HG03045 (cell line): ENCODE data around the gene TSPAN4.

Experiments used
- ATAC-seq: cut with Tn5 transposase; IDR thresholded peaks from one replicate; pipeline ENCODE4 v1.9.1; 2021; ENCODE audit warnings: mild to moderate bottlenecking, moderate library complexity; ENCODE audit not compliant: unreplicated experiment

TSPAN4 gene

GRCh38 chr11:803770-804598 is 38.7 kb upstream of the TSPAN4 start:
- ATAC-seq = no peak

- ATAC-seq = no peak
Measured at GRCh38 chr11:804599-804964, 38.1 kb upstream of the TSPAN4 start.

- no peak for ATAC-seq
Measured at GRCh38 chr11:808427-809286, 34.0 kb upstream of the TSPAN4 start.

GRCh38 chr11:809287-810039 is 33.2 kb upstream of the TSPAN4 start, which contains the start of gene RPLP2:
Gene RPLP2 (plus strand): TSS chr11:809967. CDS start chr11:810235, 268 bp downstream.
- ATAC-seq = peak; percentile 71

GRCh38 chr11:810040-810567 is 32.5 kb upstream of the TSPAN4 start:
- peak; percentile 8 for ATAC-seq

GRCh38 chr11:811446-812245 is 31.0 kb upstream of the TSPAN4 start:
- ATAC-seq = no peak

- ATAC-seq = no peak
Measured at GRCh38 chr11:812390-812789, 30.3 kb upstream of the TSPAN4 start.

- ATAC-seq = no peak
Measured at GRCh38 chr11:813072-813455, 29.6 kb upstream of the TSPAN4 start.

- ATAC-seq = no peak
Measured at GRCh38 chr11:813456-814096, 29.1 kb upstream of the TSPAN4 start.

GRCh38 chr11:815675-816432 is 26.8 kb upstream of the TSPAN4 start:
- no peak for ATAC-seq

GRCh38 chr11:816433-816779 is 26.2 kb upstream of the TSPAN4 start:
- ATAC-seq = no peak

GRCh38 chr11:818396-819128 is 24.1 kb upstream of the TSPAN4 start, which contains the start of gene PNPLA2:
Gene PNPLA2 (plus strand): TSS chr11:818914. CDS start chr11:819719, 805 bp downstream.
- ATAC-seq = no peak

GRCh38 chr11:819129-819931 is 23.3 kb upstream of the TSPAN4 start:
- ATAC-seq = peak; percentile 63

GRCh38 chr11:819943-820649 is 22.6 kb upstream of the TSPAN4 start:
- ATAC-seq = peak; percentile 62

GRCh38 chr11:820655-821511 is 21.8 kb upstream of the TSPAN4 start:
- ATAC-seq = no peak
